IPS DF 19.7 (cell line): ENCODE data around the gene RILPL1.
"Not testable (repeated sequence)": the region's sequence is repeated elsewhere in the genome, so short reads cannot be mapped to it uniquely, and the experiment has no call there.

ENCODE experiments used
- DNase-seq: peaks from one replicate; pipeline ENCODE4 v3.0.0-alpha.2; 2013; ENCODE audit warnings: low read depth, low spot score

Gene RILPL1

GRCh38 chr12:123533672-123534643, at the start of gene RILPL1:
Gene RILPL1 (minus strand): TSS chr12:123533719. CDS start chr12:123533482, 237 bp downstream.
- no peak for DNase-seq

GRCh38 chr12:123580772-123581171, 47.3 kb upstream of the RILPL1 start:
- no peak for DNase-seq

GRCh38 chr12:123578829-123579228, 45.3 kb upstream of the RILPL1 start:
- not testable (repeated sequence) for DNase-seq

- no peak for DNase-seq
These were observed 44.7 kb upstream of the RILPL1 start for GRCh38 chr12:123578243-123578642.

- no peak for DNase-seq
These were observed 43.1 kb upstream of the RILPL1 start for GRCh38 chr12:123576611-123577010.

- DNase-seq = no peak
These were observed 40.4 kb upstream of the RILPL1 start for GRCh38 chr12:123573870-123574269.

- no peak for DNase-seq
These were observed 38.9 kb upstream of the RILPL1 start for GRCh38 chr12:123572391-123572790.

GRCh38 chr12:123571343-123571813, 37.9 kb upstream of the RILPL1 start:
- DNase-seq = peak; percentile 40

GRCh38 chr12:123559468-123559867, 25.9 kb upstream of the RILPL1 start:
- no peak for DNase-seq

GRCh38 chr12:123558487-123558886, 25.0 kb upstream of the RILPL1 start:
- DNase-seq = not testable (repeated sequence)

- not testable (repeated sequence) for DNase-seq
These were observed 21.3 kb upstream of the RILPL1 start for GRCh38 chr12:123554843-123555242.

- not testable (repeated sequence) for DNase-seq
These were observed 20.6 kb upstream of the RILPL1 start for GRCh38 chr12:123554136-123554535.

- no peak for DNase-seq
These were observed 17.2 kb upstream of the RILPL1 start for GRCh38 chr12:123550700-123551099.

- DNase-seq = no peak
These were observed 14.6 kb upstream of the RILPL1 start for GRCh38 chr12:123548107-123548506.

GRCh38 chr12:123546281-123546680, 12.8 kb upstream of the RILPL1 start:
- no peak for DNase-seq

- no peak for DNase-seq
These were observed 10.0 kb upstream of the RILPL1 start for GRCh38 chr12:123543541-123543940.

- DNase-seq = no peak
These were observed 7.6 kb upstream of the RILPL1 start for GRCh38 chr12:123540899-123541662.

GRCh38 chr12:123535952-123536351, 2.4 kb upstream of the RILPL1 start:
- DNase-seq = not testable (repeated sequence)

- no peak for DNase-seq
These were observed 490 bp downstream of the RILPL1 start for GRCh38 chr12:123532808-123533649.

- DNase-seq = no peak
These were observed 1.5 kb downstream of the RILPL1 start for GRCh38 chr12:123532019-123532418.

- no peak for DNase-seq
These were observed 2.4 kb downstream of the RILPL1 start for GRCh38 chr12:123531091-123531490.
